Measurements from ENCODE around the gene STK36. TPM values are rescaled to one million over a fixed set of nuclear protein-coding genes. Genes with fewer than 3 reads are reported as not detected.

Gene STK36
- total and polyA plus RNA-seq, 2 donors (not counting 3 experiments of a cell fraction or from before 2014, with no cell fraction given), result 40.9 to 65.2 TPM

- peaks cover 16% of the 10 kb centered on the region for H3K4me1 ChIP-seq (ENCODE audit: control insufficient read depth, extremely low read depth, insufficient read depth, low read length)
- dilution Hi-C loops (cut with MboI; ENCODE audit: extremely low pct_ligation_motif_present, low sequenced_read_pairs) (no loop called here), intact Hi-C loops (cut with micrococcal nuclease) (no loop called here)
- H2AFZ ChIP-seq (ENCODE audit: low read depth, low read length), result no peak overlapping the region
- POLR2A ChIA-PET, result no interaction called here
- no peaks in the 10 kb centered on the region for H3K27me3 ChIP-seq (ENCODE audit: control insufficient read depth in 2 of 2, insufficient read depth in 2 of 2, low read length in 2 of 2)
- no TSS peak for BruUV-seq (replicated peaks)
- H3K4me3 ChIP-seq (replicated peaks in 1 of 3; ENCODE audit: insufficient read depth in 1 of 3, low read depth in 1 of 3, low read length in 3 of 3), result no peak overlapping the region
- H3K36me3 ChIP-seq (ENCODE audit: control insufficient read depth in 2 of 2, extremely low read depth in 1 of 2, insufficient read depth in 2 of 2, low read length in 2 of 2), result no peaks in the 10 kb centered on the region
- CTCF ChIA-PET, result interaction anchor here (1.3 to 5.3 kb wide), 8 partner anchors 10 to 248 kb away, joined by 3 to 105 read pairs (median 8); partner anchors contain the start of genes BCS1L, TTLL4 and ZNF142
- no peak for FAIRE-seq
- H4K20me1 ChIP-seq (replicated peaks; ENCODE audit: control insufficient read depth, extremely low read depth, insufficient read depth, low read length), result no peaks in the 10 kb centered on the region
- H3K9me1 ChIP-seq (replicated peaks; ENCODE audit: control insufficient read depth, extremely low read depth, insufficient read depth, low read length), result no peaks in the 10 kb centered on the region
- H3K4me2 ChIP-seq (ENCODE audit: insufficient read depth, low read length), result peak overlapping the region; percentile 41
- peaks cover 46% of the 10 kb centered on the region for H3K79me2 ChIP-seq (ENCODE audit: control insufficient read depth, insufficient read depth, low read length)
- TF ChIP-seq CTCF (IDR thresholded peaks at IDR 0.05; ENCODE audit: extremely low read depth in 1 of 2, insufficient read depth in 1 of 2, low read depth in 1 of 2, low read length in 2 of 2), result no peak
- DNase-seq (ENCODE audit: low read depth, low spot score), result no peak
- H3K9ac ChIP-seq (replicated peaks; ENCODE audit: extremely low read depth, insufficient read depth, low read length), result no peak overlapping the region
- H3K27ac ChIP-seq (ENCODE audit: insufficient read depth, low read depth, low read length), result peak overlapping the region; percentile 23
- no peaks in the 10 kb centered on the region for H3K9me3 ChIP-seq (replicated peaks; ENCODE audit: control insufficient read depth, insufficient read depth, low read length)
These were observed 60.3 kb downstream of the STK36 start for GRCh38 chr2:218732052-218732760.

- H3K9me1 ChIP-seq (replicated peaks; ENCODE audit: control insufficient read depth, extremely low read depth, insufficient read depth, low read length), result no peaks in the 10 kb centered on the region
- H2AFZ ChIP-seq (ENCODE audit: low read depth, low read length), result no peak overlapping the region
- intact Hi-C loops (cut with micrococcal nuclease) (no loop called here), dilution Hi-C loops (cut with MboI; ENCODE audit: extremely low pct_ligation_motif_present, low sequenced_read_pairs) (no loop called here)
- H3K27me3 ChIP-seq (ENCODE audit: control insufficient read depth in 2 of 2, insufficient read depth in 2 of 2, low read length in 2 of 2), result no peaks in the 10 kb centered on the region
- no peak overlapping the region for H3K27ac ChIP-seq (ENCODE audit: insufficient read depth, low read depth, low read length)
- no peak for DNase-seq (ENCODE audit: low read depth, low spot score)
- H3K79me2 ChIP-seq (ENCODE audit: control insufficient read depth, insufficient read depth, low read length), result peaks cover 44% of the 10 kb centered on the region
- ChIA-PET CTCF (interaction anchor here (1.4 to 5.3 kb wide), 5 partner anchors 21 to 247 kb away, joined by 3 to 105 read pairs (median 8); partner anchors contain the start of genes BCS1L, TTLL4 and ZNF142), POLR2A (no interaction called here)
- TF ChIP-seq MAX (IDR thresholded peaks at IDR 0.05; ENCODE audit: insufficient read depth, insufficient read length) (no peak), JUN (IDR thresholded peaks at IDR 0.05; ENCODE audit: borderline replicate concordance, insufficient read depth, insufficient read length, low read depth) (no peak), POLR2A (IDR thresholded peaks at IDR 0.05; ENCODE audit: low read depth, low read length) (no peak), MYC (IDR thresholded peaks at IDR 0.05; ENCODE audit: low read depth, low read length) (no peak), FOS (IDR thresholded peaks at IDR 0.05; ENCODE audit: borderline replicate concordance, insufficient read depth, low read length) (no peak), CTCF (IDR thresholded peaks at IDR 0.05; ENCODE audit: extremely low read depth in 1 of 2, insufficient read depth in 1 of 2, low read depth in 1 of 2, low read length in 2 of 2) (no peak), POLR2AphosphoS5 (IDR thresholded peaks at IDR 0.05; ENCODE audit: insufficient read depth, low read depth, low read length) (no peak), GATA2 (IDR thresholded peaks at IDR 0.05; ENCODE audit: insufficient read depth, insufficient read length, low read depth, low read length) (no peak), EZH2 (IDR thresholded peaks at IDR 0.05; ENCODE audit: borderline replicate concordance, low read depth, low read length, severe bottlenecking) (no peak)
- H3K4me2 ChIP-seq (ENCODE audit: insufficient read depth, low read length), result no peak overlapping the region
- FAIRE-seq, result peak; percentile 59
- no TSS peak for BruUV-seq (replicated peaks)
- peaks cover 0 to 4% of the 10 kb centered on the region in 2 experiments for H3K36me3 ChIP-seq (ENCODE audit: control insufficient read depth in 2 of 2, extremely low read depth in 1 of 2, insufficient read depth in 2 of 2, low read length in 2 of 2)
- peaks cover 16% of the 10 kb centered on the region for H3K4me1 ChIP-seq (ENCODE audit: control insufficient read depth, extremely low read depth, insufficient read depth, low read length)
- H3K9ac ChIP-seq (replicated peaks; ENCODE audit: extremely low read depth, insufficient read depth, low read length), result no peak overlapping the region
- no peaks in the 10 kb centered on the region for H4K20me1 ChIP-seq (replicated peaks; ENCODE audit: control insufficient read depth, extremely low read depth, insufficient read depth, low read length)
- no peaks in the 10 kb centered on the region for H3K9me3 ChIP-seq (replicated peaks; ENCODE audit: control insufficient read depth, insufficient read depth, low read length)
- no peak overlapping the region for H3K4me3 ChIP-seq (replicated peaks in 1 of 3; ENCODE audit: insufficient read depth in 1 of 3, low read depth in 1 of 3, low read length in 3 of 3)
These were observed 60.9 kb downstream of the STK36 start for GRCh38 chr2:218732761-218733158.
